ENCODE data around the gene DACT3. TPM values are rescaled to one million over a fixed set of nuclear protein-coding genes. Genes with fewer than 3 reads are reported as not detected.

The DACT3 gene
- total and polyA plus RNA-seq, 2 of the 4 experiments (the other 2 are of a cell fraction) = 1.6 to 4.9 TPM

DNA sequence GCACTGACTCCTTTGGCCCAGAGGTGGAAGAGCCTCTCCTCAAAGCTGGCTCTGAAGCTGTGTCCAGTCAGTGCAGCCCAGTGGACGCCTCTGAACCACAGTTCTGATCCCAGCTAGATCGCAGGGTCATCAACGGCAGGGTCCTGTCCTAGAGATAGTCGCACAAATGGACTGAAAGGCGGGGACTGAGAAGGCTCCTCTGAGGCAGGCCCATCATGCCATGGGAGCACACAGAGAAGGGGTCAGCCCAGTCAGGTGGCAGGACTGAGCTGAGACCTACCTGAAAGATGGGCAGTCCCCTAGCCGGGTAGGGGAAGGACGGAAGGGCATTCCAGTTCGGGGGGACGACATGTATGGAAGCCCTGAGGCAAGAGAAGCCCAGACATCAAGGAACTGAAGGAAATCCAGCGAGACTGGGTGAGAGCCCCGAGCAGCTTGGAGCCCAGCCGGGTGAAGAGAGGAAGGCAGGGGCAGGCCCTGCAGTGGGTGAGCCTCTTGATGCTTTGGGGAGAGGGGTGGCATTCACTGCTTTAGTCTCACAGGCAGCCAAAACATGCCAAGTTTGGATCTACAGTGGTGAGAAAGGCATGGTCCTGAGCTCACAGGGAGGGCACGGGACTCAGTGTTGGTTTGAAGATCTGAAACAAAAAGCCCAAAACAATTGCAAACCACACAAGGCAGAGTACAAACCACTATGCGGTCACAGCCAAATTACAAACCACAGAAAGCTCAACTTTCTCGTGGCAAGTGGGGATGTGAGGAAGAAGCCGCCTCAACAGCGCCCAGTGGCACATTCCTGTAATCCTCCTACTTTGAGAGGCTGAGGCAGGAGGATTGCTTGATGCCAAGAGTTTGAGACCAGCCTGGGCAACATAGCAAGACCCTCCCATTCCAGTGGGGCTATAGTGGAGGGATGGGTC is 49.9 kb downstream of the DACT3 start:
- no peak; the same call in 1 of the 2 replicates for ATAC-seq (ENCODE audit: low read depth)
- Histone ChIP-seq H3K14ac (replicated peaks; ENCODE audit: low read depth, low read length) (no peak overlapping the region), H2AK9ac (replicated peaks; ENCODE audit: low read depth, low read length, poor library complexity) (no peak overlapping the region), H3K27me3 (ENCODE audit: control insufficient read depth, insufficient read depth, low read length) (no peaks in the 10 kb centered on the region), H3K9me1 (ENCODE audit: insufficient read depth, low read length) (no peaks in the 10 kb centered on the region), H3K79me1 (ENCODE audit: low read depth in 1 of 2, low read length in 2 of 2) (peaks cover 0 to 34% of the 10 kb centered on the region in 2 experiments; a peak in 3 of 4 replicates), H2BK20ac (ENCODE audit: low read depth, low read length) (no peak overlapping the region), H3K4me3 (ENCODE audit: insufficient read depth, low read depth, low read length) (no peak overlapping the region), H2BK5ac (ENCODE audit: low read depth, low read length, poor library complexity, severe bottlenecking) (no peak overlapping the region), H3K9me3 (ENCODE audit: control insufficient read depth, insufficient read depth, low read length) (no peaks in the 10 kb centered on the region), H4K20me1 (ENCODE audit: insufficient read depth, low read length) (peaks cover 27% of the 10 kb centered on the region), H3K9ac (ENCODE audit: low read depth, low read length) (no peak overlapping the region), H3K56ac (ENCODE audit: extremely low read depth, insufficient read depth, low read length) (no peak overlapping the region), H2BK120ac (ENCODE audit: low read depth, low read length) (no peak overlapping the region), H2AFZ (replicated peaks; ENCODE audit: low read length, poor library complexity) (peak overlapping the region; percentile 0), H4K91ac (ENCODE audit: insufficient read depth, low read depth, low read length) (no peak overlapping the region), H2AK5ac (ENCODE audit: low read depth, low read length) (no peak overlapping the region), H3K27ac (ENCODE audit: insufficient read depth, low read length) (no peak overlapping the region), H3K36me3 (ENCODE audit: control insufficient read depth, insufficient read depth, low read length) (peaks cover 48% of the 10 kb centered on the region), H4K8ac (ENCODE audit: low read depth in 2 of 2, low read length in 2 of 2) (no peak overlapping the region), H3K4me1 (ENCODE audit: control insufficient read depth, insufficient read depth, low read length) (no peaks in the 10 kb centered on the region), H3K23ac (ENCODE audit: low read depth, low read length) (no peak overlapping the region), H3K4me2 (ENCODE audit: low read depth, low read length) (no peak overlapping the region), H3K4ac (ENCODE audit: low read depth, low read length) (no peak overlapping the region), H3K18ac (ENCODE audit: low read depth, low read length) (no peak overlapping the region), H4K5ac (ENCODE audit: low read depth, low read length) (no peak overlapping the region), H2BK15ac (ENCODE audit: low read depth, low read length) (no peak overlapping the region)
- BruUV-seq (replicated peaks) = no TSS peak
- ChIA-PET CTCF (interaction anchor here (0.5 to 1.9 kb wide), 4 partner anchors 15 to 61 kb away, joined by 3 to 11 read pairs (median 5); partner anchors contain the start of gene DACT3), POLR2A (ENCODE audit: unreplicated experiment) (interaction anchor here (0.9 kb wide), 1 partner anchor 9 kb away, joined by 3 read pairs; no protein-coding TSS in a partner anchor)
- DNase-seq = peak; percentile 36
- dilution Hi-C loops (cut with HindIII; ENCODE audit: low sequenced_read_pairs, unreplicated experiment) (no loop called here), in situ Hi-C loops (cut with MboI; ENCODE audit: low sequenced_read_pairs) (loop anchor here (5.0 kb wide), 1 partner anchor 51 kb away; the partner anchor contains the start of gene DACT3), intact Hi-C loops (cut with micrococcal nuclease) (loop anchor here (10.0 kb wide), 1 partner anchor 134 kb away; the partner anchor contains the start of genes FKRP and STRN4)
- 83% methylated on average over 10 of the region's 17 CpGs; no CpG with 5 or more reads in 1 of the 2 experiments for WGBS, 2 experiments (ENCODE audit: extremely low coverage in 2 of 2, insufficient read length in 1 of 2)
- TF ChIP-seq FOS (IDR thresholded peaks at IDR 0.05; ENCODE audit: low read depth, low read length) (no peak), RCOR1 (IDR thresholded peaks at IDR 0.05; ENCODE audit: insufficient replicate concordance, low read length) (no peak), CHD1 (IDR thresholded peaks at IDR 0.05; ENCODE audit: low read depth, low read length) (no peak), MXI1 (IDR thresholded peaks at IDR 0.05; ENCODE audit: borderline replicate concordance, low read depth, low read length) (no peak), MAZ (IDR thresholded peaks at IDR 0.05; ENCODE audit: borderline replicate concordance, low read depth, low read length) (no peak), NFE2L2 (IDR thresholded peaks at IDR 0.05; ENCODE audit: low read depth, low read length) (no peak), BHLHE40 (IDR thresholded peaks at IDR 0.05; ENCODE audit: low read depth, low read length) (no peak), CEBPB (IDR thresholded peaks at IDR 0.05; ENCODE audit: low read depth, low read length) (no peak), RFX5 (IDR thresholded peaks at IDR 0.05; ENCODE audit: low read depth, low read length) (no peak), SMC3 (IDR thresholded peaks at IDR 0.05; ENCODE audit: low read depth, low read length) (no peak)
- TF ChIP-seq, protein P1, sequence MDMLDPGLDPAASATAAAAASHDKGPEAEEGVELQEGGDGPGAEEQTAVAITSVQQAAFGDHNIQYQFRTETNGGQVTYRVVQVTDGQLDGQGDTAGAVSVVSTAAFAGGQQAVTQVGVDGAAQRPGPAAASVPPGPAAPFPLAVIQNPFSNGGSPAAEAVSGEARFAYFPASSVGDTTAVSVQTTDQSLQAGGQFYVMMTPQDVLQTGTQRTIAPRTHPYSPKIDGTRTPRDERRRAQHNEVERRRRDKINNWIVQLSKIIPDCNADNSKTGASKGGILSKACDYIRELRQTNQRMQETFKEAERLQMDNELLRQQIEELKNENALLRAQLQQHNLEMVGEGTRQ (IDR thresholded peaks at IDR 0.05; ENCODE audit: low read depth, low read length) = no peak
- TF ChIP-seq, protein P2, sequence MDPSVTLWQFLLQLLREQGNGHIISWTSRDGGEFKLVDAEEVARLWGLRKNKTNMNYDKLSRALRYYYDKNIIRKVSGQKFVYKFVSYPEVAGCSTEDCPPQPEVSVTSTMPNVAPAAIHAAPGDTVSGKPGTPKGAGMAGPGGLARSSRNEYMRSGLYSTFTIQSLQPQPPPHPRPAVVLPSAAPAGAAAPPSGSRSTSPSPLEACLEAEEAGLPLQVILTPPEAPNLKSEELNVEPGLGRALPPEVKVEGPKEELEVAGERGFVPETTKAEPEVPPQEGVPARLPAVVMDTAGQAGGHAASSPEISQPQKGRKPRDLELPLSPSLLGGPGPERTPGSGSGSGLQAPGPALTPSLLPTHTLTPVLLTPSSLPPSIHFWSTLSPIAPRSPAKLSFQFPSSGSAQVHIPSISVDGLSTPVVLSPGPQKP (IDR thresholded peaks at IDR 0.05; ENCODE audit: borderline replicate concordance, low read depth, low read length) = no peak
- TF ChIP-seq, protein P3, sequence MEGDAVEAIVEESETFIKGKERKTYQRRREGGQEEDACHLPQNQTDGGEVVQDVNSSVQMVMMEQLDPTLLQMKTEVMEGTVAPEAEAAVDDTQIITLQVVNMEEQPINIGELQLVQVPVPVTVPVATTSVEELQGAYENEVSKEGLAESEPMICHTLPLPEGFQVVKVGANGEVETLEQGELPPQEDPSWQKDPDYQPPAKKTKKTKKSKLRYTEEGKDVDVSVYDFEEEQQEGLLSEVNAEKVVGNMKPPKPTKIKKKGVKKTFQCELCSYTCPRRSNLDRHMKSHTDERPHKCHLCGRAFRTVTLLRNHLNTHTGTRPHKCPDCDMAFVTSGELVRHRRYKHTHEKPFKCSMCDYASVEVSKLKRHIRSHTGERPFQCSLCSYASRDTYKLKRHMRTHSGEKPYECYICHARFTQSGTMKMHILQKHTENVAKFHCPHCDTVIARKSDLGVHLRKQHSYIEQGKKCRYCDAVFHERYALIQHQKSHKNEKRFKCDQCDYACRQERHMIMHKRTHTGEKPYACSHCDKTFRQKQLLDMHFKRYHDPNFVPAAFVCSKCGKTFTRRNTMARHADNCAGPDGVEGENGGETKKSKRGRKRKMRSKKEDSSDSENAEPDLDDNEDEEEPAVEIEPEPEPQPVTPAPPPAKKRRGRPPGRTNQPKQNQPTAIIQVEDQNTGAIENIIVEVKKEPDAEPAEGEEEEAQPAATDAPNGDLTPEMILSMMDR (conservative IDR thresholded peaks at IDR 0.05; ENCODE audit: low read depth, low read length) = no peak
